Hematopoietic multipotent progenitor cell treated with erythropoietin and hydrocortisone succinate and interleukin-3 and kit ligand, for 6 days (in vitro differentiated cells): ENCODE data around the gene PDCD1LG2.
"Not testable (repeated sequence)": the region's sequence is repeated elsewhere in the genome, so short reads cannot be mapped to it uniquely, and the experiment has no call there.

Source experiments
- DNase-seq: peaks from one replicate; pipeline ENCODE4 v3.0.0-alpha.2; 2015

The PDCD1LG2 gene

DNA sequence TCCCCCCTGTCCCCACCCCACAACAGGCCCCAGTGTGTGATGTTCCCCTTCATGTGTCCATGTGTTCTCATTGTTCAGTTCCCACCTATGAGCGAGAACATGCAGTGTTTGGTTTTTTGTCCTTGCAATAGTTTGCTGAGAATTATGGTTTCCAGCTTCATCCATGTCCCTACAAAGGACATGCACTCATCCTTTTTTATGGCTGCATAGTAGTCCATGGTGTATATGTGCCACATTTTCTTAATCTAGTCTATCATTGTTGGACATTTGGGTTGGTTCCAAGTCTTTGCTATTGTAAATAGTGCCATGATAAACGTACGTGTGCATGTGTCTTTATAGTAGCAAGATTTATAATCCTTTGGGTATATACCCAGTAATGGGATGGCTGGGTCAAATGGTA lies 15.6 kb upstream of the PDCD1LG2 start:
- not testable (repeated sequence) for DNase-seq

DNA sequence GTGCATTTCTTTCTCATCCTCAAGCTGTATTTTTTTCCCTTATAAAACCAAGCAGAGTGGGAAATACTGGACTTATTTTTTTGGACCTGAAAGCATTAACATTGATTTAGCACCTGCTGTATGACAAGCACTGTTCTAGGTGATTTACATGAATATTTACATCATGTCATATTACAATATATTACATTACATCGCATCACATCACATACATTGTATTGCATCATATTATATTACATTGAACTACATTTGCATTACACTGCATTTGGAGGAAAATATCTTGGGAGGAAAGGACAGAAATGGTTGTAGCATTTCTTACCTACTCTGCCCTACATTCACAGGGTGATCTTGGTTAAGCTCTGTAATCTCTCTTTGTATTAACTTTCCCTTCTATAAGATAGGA lies 11.2 kb upstream of the PDCD1LG2 start:
- no peak for DNase-seq

DNA sequence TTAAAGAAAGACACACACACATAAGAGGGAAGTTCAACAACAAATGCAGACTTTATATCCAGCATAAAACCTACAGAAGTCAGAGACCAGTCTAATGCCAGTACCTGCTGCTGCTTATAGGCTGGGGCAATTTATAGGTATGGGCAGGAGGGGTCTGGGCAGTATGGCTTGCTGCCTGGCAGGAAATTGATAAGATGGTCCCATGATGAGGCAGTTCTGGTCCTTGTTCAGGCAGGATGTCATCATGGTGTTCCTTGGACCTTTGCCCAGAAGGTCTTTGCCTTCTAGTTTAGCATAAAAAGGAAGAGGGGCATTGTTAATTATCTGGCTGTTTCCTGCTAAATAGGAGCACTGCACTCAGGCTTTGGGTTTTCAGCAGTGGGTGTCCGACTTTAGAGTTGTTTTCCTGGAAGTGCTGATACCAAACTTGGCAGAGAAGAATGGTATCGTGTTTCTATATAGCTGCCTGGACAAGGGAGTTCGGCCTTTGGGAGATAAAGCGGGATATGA lies 10.4 kb upstream of the PDCD1LG2 start:
- peak; percentile 99 for DNase-seq

DNA sequence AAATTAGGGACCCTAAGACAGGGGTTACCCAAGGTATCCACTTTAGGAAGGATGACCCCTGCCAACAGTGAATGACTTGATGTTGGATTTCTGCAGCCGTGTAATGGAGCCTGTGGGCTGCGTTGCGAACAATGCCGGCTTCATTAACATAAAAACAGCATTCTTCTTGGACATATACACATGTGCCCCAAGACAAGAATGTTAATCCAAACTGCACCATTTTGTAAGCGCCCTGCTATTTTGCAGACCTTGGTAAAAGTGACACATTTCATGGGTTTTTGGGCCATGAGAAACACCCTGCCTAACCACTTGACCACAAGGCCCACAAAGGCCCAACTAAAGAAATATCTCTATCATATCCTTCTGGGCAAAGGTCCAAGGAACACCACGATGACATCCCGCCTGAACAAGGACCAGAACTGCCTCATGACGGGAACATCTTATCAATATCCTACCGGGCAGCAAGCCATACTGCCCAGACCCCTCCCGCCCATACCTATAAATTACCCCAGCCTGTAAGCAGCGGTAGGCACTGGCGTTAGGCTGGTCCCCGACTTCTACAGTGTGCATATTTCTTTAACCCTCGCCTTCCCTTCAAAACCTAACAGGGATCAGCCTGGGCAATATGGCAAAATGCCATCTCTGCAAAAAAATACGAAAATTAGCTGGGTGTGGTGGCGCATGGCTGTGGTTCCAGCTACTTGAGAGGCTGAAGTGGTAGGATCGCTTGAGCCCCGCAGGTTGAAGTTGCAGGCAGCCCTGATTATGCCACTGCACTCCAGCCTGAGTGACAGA lies 9.7 kb upstream of the PDCD1LG2 start:
- peak; percentile 98 for DNase-seq

DNA sequence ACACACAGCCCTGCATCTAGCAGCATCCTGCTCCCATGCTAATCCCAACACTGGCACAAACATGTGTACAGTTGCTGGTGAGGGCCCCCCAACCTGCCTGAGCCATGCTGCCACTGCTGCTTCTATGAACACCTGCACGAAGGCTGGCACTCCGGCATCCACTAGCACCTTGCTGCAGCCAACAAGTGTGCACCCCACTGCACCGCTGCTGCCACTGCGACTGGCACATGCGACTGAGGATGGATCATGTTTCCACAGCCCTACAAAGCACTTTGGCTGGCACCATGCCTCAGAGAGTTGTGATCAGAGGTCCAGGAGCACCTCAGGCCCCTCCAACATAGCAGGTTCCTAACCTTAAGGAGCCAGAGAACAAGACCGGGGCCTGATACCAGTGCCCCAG lies 7.8 kb upstream of the PDCD1LG2 start:
- no peak for DNase-seq

DNA sequence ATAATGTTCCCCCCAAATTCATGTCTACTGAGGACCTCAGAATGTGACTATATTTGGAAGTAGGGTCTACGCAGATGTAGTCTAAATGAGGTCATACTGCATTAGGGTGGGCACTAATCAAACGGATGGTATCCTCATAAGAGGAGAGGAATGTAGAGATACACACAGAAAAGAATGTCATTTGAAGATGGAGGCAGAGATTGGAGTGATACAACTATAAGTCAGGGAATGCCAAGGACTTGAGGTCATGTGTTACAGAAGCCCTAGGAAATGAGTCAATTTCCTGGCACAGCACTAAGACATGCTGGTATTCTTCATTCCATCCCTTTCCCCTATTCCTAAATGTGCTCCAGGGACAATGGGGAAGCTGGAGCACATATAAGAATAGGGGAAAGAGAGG lies 758 bp upstream of the PDCD1LG2 start:
- no peak for DNase-seq

DNA sequence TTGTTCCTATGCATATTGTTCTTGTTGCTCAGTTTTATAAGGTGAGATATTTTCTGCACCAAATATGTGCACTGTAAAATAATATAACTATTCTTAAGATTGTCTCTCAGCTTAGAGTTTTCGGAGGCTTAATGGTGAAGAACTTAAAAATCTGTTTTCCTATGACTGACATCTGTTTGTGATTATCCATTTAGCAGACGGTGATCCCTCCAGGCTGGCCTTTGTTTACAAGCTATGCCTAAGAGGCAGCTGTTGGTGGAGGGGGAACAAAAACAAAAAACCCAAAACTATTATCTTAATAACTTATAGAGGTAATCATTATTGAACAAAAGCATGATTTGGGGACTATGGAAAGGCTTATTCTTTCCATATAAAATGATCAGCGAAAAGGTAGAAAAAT lies 658 bp downstream of the PDCD1LG2 start:
- no peak for DNase-seq

DNA sequence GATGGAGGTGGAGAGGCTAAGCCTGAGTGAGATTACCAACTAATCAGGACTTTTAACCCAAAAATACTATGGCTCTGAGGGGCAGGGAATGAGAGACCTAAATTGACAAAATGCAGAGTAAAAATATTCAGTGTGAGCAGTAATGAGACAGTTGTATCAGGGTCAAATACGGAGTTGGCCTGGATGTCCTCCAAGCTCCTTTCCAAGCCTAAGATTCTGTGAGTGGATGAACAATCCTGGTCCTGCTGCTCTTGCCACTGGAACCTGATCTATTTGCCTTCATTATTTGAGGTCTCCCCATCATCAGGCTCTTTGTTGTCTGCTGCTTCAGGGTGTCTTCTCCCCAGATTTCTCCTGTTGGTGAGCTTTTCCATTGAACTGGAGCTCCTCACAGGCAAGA lies 1.1 kb downstream of the PDCD1LG2 start:
- no peak for DNase-seq

DNA sequence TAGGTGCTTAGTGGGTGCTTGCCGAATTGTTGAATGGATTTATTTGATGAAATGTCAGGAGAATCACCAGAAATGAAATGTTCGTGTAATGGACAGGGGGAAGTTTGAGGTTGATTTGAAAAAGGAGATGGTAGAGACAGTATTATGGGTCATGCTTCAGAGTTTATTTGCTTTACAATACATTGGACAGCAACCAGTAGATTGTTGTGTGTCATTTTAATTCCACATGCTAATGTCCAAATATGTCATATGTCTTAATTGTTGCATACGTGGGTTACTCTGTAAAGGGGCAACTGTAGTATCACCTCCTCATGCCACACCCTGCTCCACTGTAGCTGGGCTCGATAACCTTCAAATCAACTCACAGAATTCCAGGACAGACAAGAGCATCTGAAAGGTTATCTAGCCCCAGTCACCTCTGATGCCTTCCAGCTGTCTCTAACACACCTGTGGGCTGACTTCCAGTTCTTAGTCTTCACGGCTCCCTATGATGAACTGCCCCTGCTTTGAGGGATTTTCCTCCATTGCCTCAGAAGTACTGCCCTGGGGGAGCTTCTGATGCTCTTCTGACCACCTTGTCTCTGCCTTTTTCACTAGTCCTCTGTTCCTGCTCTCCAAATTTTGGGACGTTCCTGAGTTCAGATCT lies 1.7 kb downstream of the PDCD1LG2 start:
- no peak for DNase-seq

DNA sequence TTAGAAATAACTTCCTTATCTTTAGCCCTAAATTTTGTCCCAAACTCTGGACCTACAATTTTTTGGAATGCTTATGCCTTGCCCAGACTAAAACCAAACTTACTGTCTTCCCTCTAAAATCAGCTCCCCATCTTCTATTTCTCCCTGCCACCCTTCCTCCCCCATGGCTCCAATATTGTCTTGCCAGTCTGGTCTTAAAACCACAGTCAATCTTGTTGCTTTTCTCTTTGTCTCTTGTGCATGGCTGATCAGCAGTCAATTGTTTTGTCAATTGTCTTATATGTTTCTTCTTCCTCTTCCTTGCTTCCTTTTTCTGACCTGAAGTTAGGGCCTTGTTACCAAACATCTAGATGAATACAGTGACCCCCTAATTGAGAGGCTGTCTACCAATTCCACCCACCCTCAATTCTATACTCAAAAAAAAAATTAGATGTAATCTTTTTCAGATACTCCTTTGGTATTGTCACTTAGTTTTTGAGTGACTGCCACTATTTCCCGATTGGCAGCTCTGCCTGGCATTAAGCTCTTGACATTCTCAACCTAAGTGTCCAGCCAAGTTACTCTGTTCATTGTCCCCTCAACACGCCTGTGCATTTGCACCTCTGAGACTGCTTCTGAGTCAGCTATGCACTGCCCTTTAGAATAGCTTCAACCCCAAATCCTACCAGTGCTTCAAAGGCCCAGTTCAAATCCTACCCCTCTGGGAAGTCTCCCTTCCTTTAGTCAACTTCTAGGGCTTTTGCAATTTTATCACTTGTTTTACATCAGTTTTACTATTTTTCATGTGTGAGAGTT lies 2.5 kb downstream of the PDCD1LG2 start:
- DNase-seq, result no peak

DNA sequence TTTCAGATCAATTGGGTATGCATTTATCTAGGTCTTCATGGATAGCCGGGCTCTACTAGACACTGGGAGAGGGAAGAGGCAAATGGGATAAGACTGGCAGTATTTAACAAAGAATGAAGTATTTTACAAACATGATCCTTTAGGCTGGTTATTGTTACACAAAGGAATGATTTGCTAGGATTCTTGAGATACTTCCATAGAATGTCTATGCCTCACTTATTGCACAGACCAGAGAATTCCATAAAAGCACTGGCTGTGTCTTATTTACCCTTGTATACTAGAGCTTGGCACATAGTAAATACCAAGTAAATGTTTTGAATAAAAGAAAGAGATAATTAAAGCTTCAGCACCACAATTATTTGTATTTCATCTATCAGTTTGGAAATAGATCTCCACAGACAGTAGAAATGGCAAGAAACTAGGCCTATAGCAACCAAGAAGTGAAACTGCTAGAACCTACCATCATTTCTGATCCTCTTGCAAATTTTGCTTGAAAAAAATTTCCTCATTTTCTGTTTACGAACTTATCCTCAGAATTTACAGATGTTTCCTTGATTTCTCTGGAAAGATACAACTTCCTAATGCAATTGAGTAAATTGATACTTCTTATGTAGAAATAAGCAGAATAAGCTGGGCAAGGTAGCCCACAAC lies 3.8 kb downstream of the PDCD1LG2 start:
- DNase-seq, result no peak

DNA sequence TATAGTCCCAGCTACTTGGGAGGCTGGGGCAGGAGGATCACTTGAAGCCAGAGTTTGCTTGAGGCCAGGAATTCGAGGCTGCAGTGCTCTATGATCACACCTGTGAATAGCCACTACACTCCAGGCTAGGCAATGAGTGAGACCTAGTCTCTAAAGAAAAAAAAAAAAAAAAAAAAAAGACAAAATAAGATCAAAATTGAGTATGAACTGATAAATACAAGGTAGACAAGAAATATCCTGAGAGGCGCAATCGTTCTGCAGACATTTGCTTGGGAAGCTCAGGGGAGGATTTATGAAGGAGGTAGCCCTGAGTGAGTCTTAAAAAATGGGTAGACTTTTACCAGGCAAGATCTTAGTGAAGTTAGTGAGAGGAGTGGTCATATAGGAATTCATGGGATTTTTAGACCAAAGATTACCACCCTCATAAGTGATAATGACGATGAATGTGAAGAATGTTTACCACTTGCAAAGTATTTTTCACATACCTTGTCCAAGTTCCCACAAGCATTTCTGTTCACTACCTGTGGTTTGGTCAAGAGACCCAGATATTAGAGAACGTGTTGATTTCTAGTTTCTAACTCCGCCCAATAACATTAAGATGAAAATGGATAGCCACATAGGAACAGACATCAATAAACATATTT lies 4.4 kb downstream of the PDCD1LG2 start:
- DNase-seq, result no peak

DNA sequence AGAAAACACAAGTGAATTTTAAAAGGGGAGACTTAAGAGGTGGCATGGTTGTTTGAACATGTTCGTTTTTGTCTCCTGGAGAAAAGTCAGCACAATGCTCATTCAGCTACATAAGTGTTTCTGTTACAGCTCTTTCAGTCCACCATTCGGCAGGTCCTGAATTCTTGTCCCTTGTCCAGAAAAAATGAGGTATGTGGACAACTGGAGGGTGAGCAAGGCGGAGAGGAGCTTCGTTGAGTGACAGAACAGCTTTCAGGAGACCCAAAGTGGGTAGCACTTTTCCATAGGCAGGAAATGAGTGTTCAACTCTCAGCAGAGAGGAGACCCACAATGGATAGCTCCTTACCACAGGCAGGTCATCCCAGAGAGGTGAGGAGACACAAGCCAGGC lies 4.9 kb downstream of the PDCD1LG2 start:
- no peak for DNase-seq

DNA sequence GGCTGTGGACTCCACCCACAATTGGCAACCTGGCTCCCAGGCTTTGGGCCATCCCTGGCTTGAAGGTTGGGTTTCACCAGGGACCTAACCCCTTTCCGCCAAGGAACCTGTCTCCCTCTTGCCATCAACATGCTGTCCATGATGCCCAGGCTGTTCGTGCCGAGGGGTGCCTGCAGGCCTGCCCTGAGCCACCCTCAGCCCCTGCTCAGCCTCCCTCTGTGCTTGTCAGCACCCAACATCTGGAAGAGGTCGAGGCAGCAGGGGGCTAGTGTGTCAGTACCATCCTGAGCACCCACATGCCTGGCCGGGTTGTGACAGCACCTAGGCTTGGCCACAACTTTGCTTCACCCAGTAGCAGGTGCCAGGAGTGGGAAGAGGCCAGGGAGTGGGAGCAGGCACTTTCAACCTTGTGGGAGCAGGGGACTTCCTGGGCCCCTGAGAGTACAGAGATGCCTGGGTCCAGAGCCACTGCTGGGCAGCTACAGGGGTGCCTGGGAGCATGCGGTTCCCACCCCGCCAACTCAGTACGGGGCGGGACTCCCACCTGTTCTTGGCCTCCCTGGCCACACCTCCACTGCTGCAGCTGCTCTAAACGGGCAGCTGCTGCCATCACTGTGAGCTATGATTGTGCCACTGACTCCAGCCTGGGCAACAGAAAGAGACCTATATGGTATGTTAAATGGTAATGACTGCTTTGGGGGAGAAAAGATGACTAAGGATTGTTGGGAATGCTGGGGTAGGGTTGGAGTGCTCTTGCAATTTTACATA lies 6.3 kb downstream of the PDCD1LG2 start:
- no peak for DNase-seq

DNA sequence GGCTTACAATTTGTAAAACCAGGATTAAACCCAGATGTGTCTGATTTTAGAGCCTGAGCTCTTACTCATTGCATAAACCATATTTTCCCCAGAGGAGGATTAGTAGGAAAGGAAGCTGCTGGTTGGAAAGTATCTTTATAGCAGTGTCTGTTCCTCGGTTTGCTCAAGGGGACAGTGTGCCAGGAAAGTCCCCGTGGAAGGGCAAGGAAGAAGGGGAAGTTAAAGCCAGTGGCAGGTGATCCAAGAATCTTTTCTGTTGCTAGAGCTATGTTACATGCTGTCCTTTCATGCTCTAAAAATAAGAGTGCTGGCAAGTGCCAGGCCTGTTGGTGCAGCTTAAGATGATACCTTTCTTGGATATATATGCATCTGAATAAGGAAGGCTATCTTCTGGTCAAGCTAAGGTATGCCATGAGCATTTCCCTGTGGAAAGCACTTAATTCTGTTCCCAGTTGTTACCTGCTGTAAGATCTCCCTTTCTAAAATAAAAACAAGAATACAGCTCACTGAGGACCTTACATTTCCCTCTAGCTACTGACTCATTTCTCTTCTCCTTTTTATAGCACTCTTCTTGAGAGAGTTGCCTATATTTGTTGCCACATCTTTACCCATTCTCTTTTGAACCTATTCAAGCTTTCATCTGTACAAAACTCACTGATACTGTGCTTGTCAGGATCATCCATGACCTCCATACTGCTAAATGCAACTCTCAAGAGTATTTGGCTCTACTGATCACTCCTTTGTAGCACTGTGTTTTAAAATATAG lies 8.0 kb downstream of the PDCD1LG2 start:
- no peak for DNase-seq

DNA sequence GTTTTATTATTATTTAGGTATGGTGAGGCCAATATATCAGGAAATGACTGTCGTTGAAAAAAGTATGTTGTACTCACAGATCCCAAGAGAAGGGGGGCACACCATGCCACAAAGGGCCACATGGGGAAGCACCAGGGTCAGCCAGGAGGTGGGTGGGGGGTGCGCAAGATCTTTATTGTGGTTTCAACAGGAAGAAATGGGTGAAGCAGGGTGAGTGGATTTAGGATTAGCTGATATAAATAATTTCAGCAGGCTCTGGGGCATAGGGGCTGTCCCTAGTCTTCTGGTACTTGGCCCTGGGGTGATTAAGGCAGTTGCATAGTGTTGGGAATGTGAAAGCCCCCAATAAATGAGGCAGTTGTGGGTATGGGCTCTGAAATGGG lies 8.6 kb downstream of the PDCD1LG2 start:
- DNase-seq, result no peak

DNA sequence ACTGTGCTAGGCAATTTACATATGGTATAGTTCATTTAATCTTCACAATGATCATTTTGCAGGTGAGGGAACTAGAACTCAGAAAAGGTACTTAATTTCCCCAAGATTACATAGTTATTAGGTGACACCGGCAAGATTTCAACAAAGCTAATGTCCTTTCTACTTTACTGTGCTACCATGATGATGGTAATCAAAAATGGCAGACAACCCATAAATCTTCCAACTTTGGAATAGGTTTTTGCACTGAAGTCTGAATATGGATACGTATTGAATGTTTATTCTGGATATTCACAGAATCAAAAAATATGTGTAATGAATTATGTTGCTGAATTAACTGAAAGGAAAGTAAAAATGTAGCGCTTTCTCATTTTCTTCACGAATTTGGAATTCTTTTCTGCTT lies 13.8 kb downstream of the PDCD1LG2 start:
- DNase-seq, result no peak

DNA sequence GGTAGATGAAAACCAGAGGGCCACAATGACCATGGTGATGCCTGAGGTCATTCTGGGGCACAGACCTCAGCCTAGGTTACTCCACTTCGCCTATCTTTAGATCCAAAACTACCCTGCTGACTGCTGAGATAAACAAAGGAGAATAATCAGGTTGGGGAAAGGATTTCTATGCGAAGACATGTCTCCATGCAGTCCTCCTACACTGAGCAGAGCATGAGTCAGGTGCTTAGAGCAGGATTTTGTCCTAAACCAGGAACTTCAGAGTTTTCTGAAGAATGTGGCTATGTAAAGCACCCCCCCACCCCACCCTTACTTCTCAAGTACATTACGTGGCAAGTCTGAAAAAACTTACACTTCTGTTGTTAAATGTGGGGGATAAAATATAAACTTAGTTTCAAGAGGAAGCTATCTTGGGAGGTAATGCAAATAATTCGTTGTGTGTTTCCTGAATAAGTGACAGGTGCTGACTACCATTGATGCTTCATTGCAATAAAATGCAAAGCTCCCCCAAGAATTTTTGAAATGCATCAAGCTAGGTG lies 19.4 kb downstream of the PDCD1LG2 start:
- peak; percentile 17 for DNase-seq

DNA sequence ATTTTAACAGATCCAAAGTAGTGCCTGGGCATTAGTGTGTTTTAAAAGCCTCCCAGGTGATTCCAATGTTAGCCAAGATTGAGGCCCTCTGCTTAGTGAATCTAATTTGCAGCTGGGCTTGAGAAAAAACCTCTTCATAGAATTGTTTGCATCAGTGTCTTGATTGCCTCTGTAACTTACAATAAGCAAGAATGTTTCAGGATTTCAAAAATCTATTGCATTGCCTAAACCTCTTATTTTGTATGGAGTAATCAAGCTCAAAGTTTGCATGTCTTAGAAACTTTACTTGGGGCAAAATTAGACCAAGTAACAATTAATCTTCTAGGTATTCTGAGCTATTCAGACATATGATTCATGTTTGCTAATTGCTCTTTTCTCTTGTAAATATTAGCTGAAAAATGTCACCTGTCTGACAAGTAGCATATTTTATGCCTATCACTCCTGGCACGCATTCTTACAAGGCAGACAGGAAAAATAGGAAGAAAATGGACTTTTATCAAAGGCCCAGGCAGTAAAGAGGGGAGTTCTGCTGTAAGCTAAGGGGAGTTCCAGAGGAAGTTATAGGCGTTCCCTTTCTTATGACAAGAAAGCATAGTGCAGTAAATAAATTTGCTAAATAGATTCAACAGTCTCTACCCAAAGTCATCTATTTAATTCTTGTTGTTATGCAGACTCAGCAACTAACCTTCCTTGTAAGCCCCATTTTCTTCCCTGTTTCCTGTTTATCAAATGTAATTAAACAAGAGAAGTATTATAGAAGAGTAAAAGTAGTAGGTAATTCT lies 21.0 kb downstream of the PDCD1LG2 start:
- DNase-seq, result no peak

DNA sequence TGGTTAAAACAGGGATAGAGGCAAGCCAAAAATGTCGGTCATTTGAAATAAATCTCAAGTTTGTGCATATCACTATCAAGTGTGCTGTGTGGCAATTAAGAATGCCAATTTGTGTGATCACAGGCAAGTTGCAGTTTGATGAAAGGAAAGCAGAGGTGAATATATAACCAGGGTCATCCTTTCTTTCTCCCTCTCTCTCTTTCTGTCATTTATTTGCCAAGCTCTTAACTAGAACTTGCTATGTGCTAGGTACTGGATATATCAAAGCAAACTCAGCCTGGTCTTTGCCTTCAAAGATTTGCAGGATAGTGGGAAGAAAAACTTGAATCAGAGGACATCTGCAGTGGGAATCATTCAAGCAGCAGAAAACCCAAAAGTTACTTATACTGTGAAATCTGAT lies 22.0 kb downstream of the PDCD1LG2 start:
- DNase-seq, result no peak
